Right atrium auricular region (tissue), 2 donors: Measurements from ENCODE around the gene NSRP1. TPM values are rescaled to one million over a fixed set of nuclear protein-coding genes. Genes with fewer than 3 reads are reported as not detected.

Experiments
- DNase-seq: peaks from one replicate; pipeline ENCODE4 v3.0.0-alpha.2; 2019; ENCODE audit warnings: low spot score
- H3K27ac ChIP-seq, 2 donors: fragments of 200-600 bp; sonication (generic); 1 replicate in 1 of 2; 2 replicates in 1 of 2; pipeline ENCODE4 v1.5.1; 2016 to 2019
- H3K27me3 ChIP-seq, 2 donors: fragments of 200-600 bp; sonication (generic); one replicate each; pipeline versions ENCODE4 v1.5.1 to v1.6.0; 2017 to 2019
- H3K36me3 ChIP-seq: fragments of 200-600 bp; sonication (generic); one replicate; pipeline ENCODE4 v1.5.1; 2016
- H3K4me1 ChIP-seq, 2 donors: fragments of 200-600 bp; sonication (generic); one replicate each; pipeline versions ENCODE4 v1.5.1 to v1.6.0; 2017 to 2019
- H3K4me3 ChIP-seq, 2 donors: fragments of 200-600 bp; sonication (generic); 1 replicate in 1 of 2; 2 replicates in 1 of 2; pipeline ENCODE4 v1.5.1; 2017 to 2019; ENCODE audit warnings: mild to moderate bottlenecking in 1 of 2, moderate library complexity in 1 of 2
- H3K9me3 ChIP-seq, 2 donors: fragments of 200-600 bp; sonication (generic); one replicate each; pipeline ENCODE4 v1.5.1; 2019
- CTCF ChIP-seq, 2 donors: fragments of 200-600 bp; sonication (generic); IDR thresholded peaks; one replicate each; pipeline ENCODE4 v1.5.1; 2019; ENCODE audit warnings: antibody characterized with exemption in 2 of 2
- total RNA-seq, 2 donors: library from RNA; depleted of rRNA; stranded (reverse); fragments of >200 nt; gene quantifications; one replicate each; pipeline ENCODE4 v1.1.0, GENCODE V29; 2016

Gene NSRP1
- total RNA-seq, 2 donors from 2014 or later, result 14.7 to 16.6 TPM

- Histone ChIP-seq H3K4me1 (no peaks in the 10 kb centered on the region), H3K27me3 (no peaks in the 10 kb centered on the region), H3K4me3 (no peak overlapping the region), H3K9me3 (peaks cover 0 to 13% of the 10 kb centered on the region in 2 donors), H3K27ac (no peak overlapping the region), H3K36me3 (peaks cover 7% of the 10 kb centered on the region)
- DNase-seq, result no peak
- TF ChIP-seq CTCF (IDR thresholded peaks at IDR 0.05), result no peak
Observed at GRCh38 chr17:30160419-30161172, 44.0 kb downstream of the NSRP1 start.

DNA sequence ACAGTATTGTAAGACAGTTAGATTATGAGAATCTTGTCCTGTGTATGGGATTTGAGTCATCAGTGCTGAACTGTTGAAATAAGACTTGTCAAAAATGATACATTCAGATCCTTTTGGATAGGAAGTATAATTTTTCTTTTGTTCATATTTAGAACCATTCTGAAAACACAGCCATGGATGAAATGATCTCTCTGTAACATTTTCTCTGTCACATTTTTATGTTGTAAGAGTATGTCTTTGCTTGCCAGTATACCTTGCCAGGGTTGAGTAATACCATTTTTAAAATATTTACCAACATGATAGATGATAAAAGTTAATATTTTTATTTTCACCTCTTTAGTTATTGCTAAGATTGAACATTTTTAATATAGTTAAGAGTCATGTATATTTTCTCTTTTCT lies 45.0 kb downstream of the NSRP1 start:
- no peaks in the 10 kb centered on the region for H3K27me3 ChIP-seq
- no peak for TF ChIP-seq CTCF (IDR thresholded peaks at IDR 0.05)
- no peaks in the 10 kb centered on the region for H3K4me1 ChIP-seq
- DNase-seq, result no peak
- no peak overlapping the region for H3K27ac ChIP-seq
- peaks cover 7% of the 10 kb centered on the region for H3K36me3 ChIP-seq
- H3K4me3 ChIP-seq, result no peak overlapping the region
- H3K9me3 ChIP-seq, result peaks cover 0 to 13% of the 10 kb centered on the region in 2 donors

GRCh38 chr17:30164531-30164930 lies 47.9 kb downstream of the NSRP1 start:
- H3K4me1 ChIP-seq, result no peaks in the 10 kb centered on the region
- peaks cover 7% of the 10 kb centered on the region for H3K36me3 ChIP-seq
- no peak overlapping the region for H3K4me3 ChIP-seq
- TF ChIP-seq CTCF (IDR thresholded peaks at IDR 0.05), result no peak
- H3K9me3 ChIP-seq, result peaks cover 0 to 3% of the 10 kb centered on the region in 2 donors
- no peak overlapping the region for H3K27ac ChIP-seq
- H3K27me3 ChIP-seq, result no peaks in the 10 kb centered on the region
- no peak for DNase-seq

GRCh38 chr17:30165147-30165546 lies 48.5 kb downstream of the NSRP1 start:
- Histone ChIP-seq H3K27ac (no peak overlapping the region), H3K4me3 (no peak overlapping the region), H3K36me3 (peaks cover 7% of the 10 kb centered on the region), H3K9me3 (no peaks in the 10 kb centered on the region), H3K4me1 (no peaks in the 10 kb centered on the region), H3K27me3 (no peaks in the 10 kb centered on the region)
- no peak for TF ChIP-seq CTCF (IDR thresholded peaks at IDR 0.05)
- no peak for DNase-seq

GRCh38 chr17:30165960-30166359 lies 49.3 kb downstream of the NSRP1 start:
- Histone ChIP-seq H3K36me3 (peaks cover 7% of the 10 kb centered on the region), H3K9me3 (no peaks in the 10 kb centered on the region), H3K4me3 (no peak overlapping the region), H3K27me3 (no peaks in the 10 kb centered on the region), H3K4me1 (no peaks in the 10 kb centered on the region), H3K27ac (no peak overlapping the region)
- no peak for TF ChIP-seq CTCF (IDR thresholded peaks at IDR 0.05)
- no peak for DNase-seq
